GM12873 (cell line): Measurements from ENCODE around the gene PLSCR1.

Experiments used
- TF ChIP-seq, protein P1 (sequence below): IDR thresholded peaks from 2 replicates; pipeline ENCODE4 v1.5.1; 2012; ENCODE audit warnings: low read depth, mild to moderate bottlenecking, moderate library complexity, low read length, control low read depth; ENCODE audit not compliant: insufficient read depth; ENCODE audit errors: missing control alignments

PLSCR1 gene

DNA sequence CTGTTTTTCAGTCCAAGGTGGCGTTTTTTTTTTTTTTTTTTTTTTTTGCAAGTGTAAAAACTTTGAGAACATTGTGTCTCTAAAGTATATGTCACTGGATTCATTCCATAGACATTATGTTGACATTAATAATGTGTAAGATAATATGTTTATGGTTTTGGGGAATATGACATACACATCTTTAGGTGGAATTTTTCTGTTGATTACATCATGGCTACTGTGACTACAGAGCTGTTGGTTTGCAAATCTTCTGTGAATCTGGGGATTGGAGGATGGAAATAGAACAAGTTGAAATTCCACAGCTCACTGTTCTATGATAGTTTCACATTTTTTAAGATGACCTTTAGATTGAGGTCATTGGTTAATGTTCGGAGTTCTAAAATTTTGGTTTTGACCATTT lies 50.6 kb downstream of the PLSCR1 start:
- TF ChIP-seq, protein P1, sequence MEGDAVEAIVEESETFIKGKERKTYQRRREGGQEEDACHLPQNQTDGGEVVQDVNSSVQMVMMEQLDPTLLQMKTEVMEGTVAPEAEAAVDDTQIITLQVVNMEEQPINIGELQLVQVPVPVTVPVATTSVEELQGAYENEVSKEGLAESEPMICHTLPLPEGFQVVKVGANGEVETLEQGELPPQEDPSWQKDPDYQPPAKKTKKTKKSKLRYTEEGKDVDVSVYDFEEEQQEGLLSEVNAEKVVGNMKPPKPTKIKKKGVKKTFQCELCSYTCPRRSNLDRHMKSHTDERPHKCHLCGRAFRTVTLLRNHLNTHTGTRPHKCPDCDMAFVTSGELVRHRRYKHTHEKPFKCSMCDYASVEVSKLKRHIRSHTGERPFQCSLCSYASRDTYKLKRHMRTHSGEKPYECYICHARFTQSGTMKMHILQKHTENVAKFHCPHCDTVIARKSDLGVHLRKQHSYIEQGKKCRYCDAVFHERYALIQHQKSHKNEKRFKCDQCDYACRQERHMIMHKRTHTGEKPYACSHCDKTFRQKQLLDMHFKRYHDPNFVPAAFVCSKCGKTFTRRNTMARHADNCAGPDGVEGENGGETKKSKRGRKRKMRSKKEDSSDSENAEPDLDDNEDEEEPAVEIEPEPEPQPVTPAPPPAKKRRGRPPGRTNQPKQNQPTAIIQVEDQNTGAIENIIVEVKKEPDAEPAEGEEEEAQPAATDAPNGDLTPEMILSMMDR = no peak

DNA sequence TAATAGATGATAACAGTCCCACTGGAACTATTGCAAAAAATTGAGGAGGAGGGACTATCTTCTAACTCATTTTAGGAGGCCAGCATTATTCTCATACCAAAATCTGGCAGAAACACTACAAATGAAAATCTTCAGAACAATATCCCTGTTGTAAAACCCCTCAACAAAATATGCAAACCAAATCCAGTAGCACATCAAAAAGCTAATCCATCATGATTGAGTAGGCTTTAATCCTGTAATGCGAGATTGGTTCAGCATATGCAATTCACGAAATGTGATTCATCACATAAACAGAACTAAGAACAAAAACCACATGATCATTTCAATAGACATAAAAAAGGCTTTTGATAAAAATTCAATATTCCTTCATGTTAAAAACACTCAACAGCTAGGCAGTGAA lies 51.2 kb downstream of the PLSCR1 start:
- TF ChIP-seq, protein P1 = no peak

DNA sequence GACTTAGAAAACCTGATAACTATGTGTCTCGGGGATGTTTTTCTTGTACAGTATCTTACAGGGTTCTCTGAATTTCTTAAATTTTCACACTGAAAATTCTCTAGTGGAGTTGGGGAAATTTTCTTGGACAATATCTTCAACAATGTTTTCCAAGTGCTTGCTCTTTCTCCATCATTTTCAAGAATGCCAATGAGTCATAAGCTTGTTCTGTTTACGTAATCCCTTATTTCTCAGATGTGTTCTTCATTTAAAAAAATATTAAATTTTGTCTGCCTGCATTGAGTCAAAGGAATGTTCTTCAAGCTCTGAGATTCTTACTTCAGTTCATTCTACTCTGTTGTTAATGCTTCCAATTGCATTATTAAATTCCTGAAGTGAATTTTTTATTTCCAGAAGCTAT lies 53.1 kb downstream of the PLSCR1 start:
- TF ChIP-seq, protein P1 = no peak

DNA sequence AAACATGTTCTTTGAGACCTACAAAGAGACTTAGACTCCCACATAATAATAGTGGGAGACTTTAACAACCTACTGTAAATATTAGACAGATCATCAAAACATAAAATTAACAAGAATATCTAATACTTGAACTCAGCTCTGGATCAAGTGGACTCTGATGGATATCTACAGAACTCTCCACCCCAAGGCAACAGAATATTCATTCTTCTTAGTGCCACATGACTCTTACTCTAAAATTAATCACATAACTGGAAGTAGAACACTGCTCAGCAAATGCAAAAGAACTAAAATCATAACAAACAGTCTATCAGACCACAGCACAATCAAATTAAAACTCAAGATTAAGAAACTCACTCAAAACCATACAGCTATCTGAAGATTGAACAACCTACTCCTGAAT lies 59.1 kb downstream of the PLSCR1 start:
- TF ChIP-seq, protein P1 = no peak

DNA sequence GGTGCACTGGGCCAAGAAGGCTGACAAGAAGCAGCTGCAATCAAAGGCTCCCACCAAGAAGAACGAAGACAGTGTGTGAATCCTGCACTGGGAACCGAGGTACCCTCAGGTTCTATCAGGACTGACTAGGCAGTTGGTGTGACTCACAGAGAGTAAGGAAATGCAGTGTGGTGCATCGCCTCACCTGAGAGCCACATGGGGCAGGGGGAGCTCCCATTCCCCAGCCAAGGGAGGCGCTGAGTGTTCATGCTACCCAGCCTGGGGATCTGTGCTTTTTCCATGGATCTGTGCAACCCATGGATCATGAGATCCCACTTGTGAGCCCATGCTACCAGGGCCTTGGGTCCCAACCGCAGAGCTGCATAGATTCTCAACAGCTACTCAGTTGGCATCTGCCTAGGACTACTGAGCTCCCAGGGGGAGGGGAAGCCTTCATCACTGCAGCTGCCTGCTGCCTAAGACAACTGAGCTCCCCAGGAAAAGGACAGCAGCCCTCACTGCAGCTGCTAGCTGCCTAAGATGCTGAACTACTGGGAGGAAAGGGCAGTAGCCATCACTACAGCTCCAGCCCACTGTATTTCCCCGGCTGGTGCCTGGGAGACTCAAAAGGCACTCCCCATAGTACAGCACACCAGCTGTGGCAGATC lies 68.2 kb downstream of the PLSCR1 start:
- TF ChIP-seq, protein P1 = no peak

DNA sequence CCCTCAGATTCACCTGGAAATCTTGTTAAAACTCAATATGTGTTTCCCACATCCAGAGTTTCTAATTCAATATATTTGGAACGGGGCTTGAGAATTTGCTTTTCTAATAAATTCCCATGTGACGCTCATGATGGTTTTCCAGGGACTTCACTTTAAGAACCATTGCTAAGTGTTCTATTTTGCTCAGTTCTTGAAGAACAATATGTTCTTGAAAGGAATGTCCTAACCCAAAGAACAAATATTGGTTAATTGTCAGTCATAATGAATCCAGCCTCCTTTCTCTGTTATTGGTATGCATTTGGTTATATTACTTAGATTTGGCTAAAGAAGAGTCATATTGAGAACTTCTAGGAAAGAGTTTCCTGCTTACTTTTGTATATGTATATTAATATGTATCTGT lies 70.7 kb downstream of the PLSCR1 start:
- TF ChIP-seq, protein P1 = no peak

DNA sequence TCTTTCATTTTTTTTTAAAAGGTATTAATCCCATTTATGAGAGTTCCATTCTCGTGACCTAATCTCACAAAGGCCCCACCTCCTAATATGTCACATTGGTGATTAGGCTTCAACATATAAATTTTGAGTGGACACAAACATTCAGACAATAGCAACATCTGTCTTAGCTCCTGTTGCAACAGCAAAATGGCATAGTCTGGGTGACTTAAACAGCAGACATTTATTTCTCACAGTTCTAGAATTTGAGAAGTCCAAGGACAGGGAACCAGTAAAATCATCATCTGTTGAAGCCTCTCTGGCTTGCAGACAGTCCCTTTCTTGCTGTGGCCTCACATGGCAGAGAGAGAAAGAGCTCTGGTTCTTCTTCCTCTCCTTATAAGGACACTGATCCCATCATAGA lies 71.8 kb downstream of the PLSCR1 start:
- TF ChIP-seq, protein P1 = no peak
